Heart left ventricle (tissue), 16 donors: ENCODE results near the gene BIRC3. TPM values are rescaled to one million over a fixed set of nuclear protein-coding genes. Genes with fewer than 3 reads are reported as not detected.

ENCODE experiments used
- ATAC-seq, 4 donors: fragments of 200-7000 bp; cut with Tn5 transposase; one replicate each; pipeline ENCODE4 v1.9.1; 2020 to 2022; ENCODE audit warnings: moderate library complexity in 4 of 4, mild to moderate bottlenecking in 3 of 4, moderate number of reproducible peaks in 1 of 4
- DNase-seq, 5 donors: peaks; one replicate each; pipeline ENCODE4 v3.0.0-alpha.2; 2020
- H3K27ac ChIP-seq, 12 donors: fragments of 200-600 bp; sonication (generic) in 4 of 12; one replicate each; pipeline versions ENCODE4 v1.5.0 to v1.8.0; 2016 to 2022; ENCODE audit warnings: mild to moderate bottlenecking in 2 of 12
- H3K27me3 ChIP-seq, 9 donors: fragments of 200-600 bp; sonication (generic) in 2 of 9; one replicate each; pipeline versions ENCODE4 v1.5.1 to v1.8.0; 2016 to 2022; ENCODE audit warnings: mild to moderate bottlenecking in 3 of 9
- H3K36me3 ChIP-seq, 9 donors: fragments of 200-600 bp; sonication (generic) in 2 of 9; one replicate each; pipeline versions ENCODE4 v1.5.0 to v1.8.0; 2018 to 2022; ENCODE audit warnings: mild to moderate bottlenecking in 2 of 9
- H3K4me1 ChIP-seq, 12 donors: fragments of 200-600 bp; sonication (generic) in 4 of 12; one replicate each; pipeline versions ENCODE4 v1.5.0 to v1.8.0; 2016 to 2022; ENCODE audit warnings: mild to moderate bottlenecking in 3 of 12
- H3K4me3 ChIP-seq, 12 donors: fragments of 200-600 bp; sonication (generic) in 4 of 12; one replicate each; pipeline versions ENCODE4 v1.5.0 to v1.8.0; 2017 to 2022; ENCODE audit warnings: mild to moderate bottlenecking in 9 of 12, moderate library complexity in 4 of 12
- H3K9me3 ChIP-seq, 12 donors: fragments of 200-600 bp; sonication (generic) in 4 of 12; one replicate each; pipeline versions ENCODE4 v1.5.0 to v1.8.0; 2016 to 2022; ENCODE audit warnings: mild to moderate bottlenecking in 1 of 12
- POLR2A ChIP-seq, 2 donors: fragments of 450-650 bp; IDR thresholded peaks; one replicate each; pipeline ENCODE4 v1.6.1; 2017; ENCODE audit warnings: antibody characterized with exemption in 2 of 2, mild to moderate bottlenecking in 2 of 2, moderate library complexity in 2 of 2
- WGBS, 4 donors: extraction: QIAGEN DNeasy Blood & Tissue Kit in 2 of 4; methylation state at CpG; one replicate each; pipeline versions ENCODE4 v1.1.5 to v1.1.7; 2013 to 2018; 5-methylcytosine and 5-hydroxymethylcytosine counted together
- intact Hi-C, 10 donors: fragments of 100-400 bp; cut with DNase I; formaldehyde crosslinking; loops; one replicate each; pipeline versions ENCODE4 v1.11.1 to v1.14.2; 2022
- polyA plus RNA-seq, 2 donors: library from polyadenylated mRNA; stranded (reverse); fragments of 200-250 nt; gene quantifications; one replicate each; pipeline ENCODE4 v1.2.3, GENCODE V29; 2013
- total RNA-seq, 9 donors: library from RNA; depleted of rRNA in 2 of 9; stranded (reverse); fragments of >200 nt in 2 of 9; fragmentation: NEBNext Ultra II Directional in 3 of 9; extraction: Animal tissue kit (Norgen Biotek cat#: 25700) in 3 of 9; gene quantifications; one replicate each; pipeline versions ENCODE4 v1.1.0 to v1.2.4, GENCODE V29; 2016 to 2023
- TF ChIP-seq, protein P1 (sequence below), 12 donors: fragments of 200-600 bp; sonication (generic) in 4 of 12; IDR thresholded peaks; one replicate each; pipeline versions ENCODE4 v1.5.0 to v1.8.0; 2018 to 2022; ENCODE audit warnings: antibody characterized with exemption in 12 of 12, mild to moderate bottlenecking in 5 of 12
- donor health status: ischemic (EF 13 %, LVEDD 7.1; RV severe dilation, severe dysfunction).
- donor health status: healthy with polysubstance abuse.
- donor health status: DM: no; HTN: yes; CAD: no.
- donor health status: DM: no; HTN: no; CAD: no.
- donor health status: ischemic (EF 25% LVEDD 6.9; RV normal size, moderate dysfunction).
- donor health status: ischemic (EF 25% LVEDD 5.7; RV mildly dilated, moderate dysfunction).
- donor health status: healthy.
- donor health status: DM: yes; HTN: yes; CAD: no.
- donor health status: ischemic (EF 35%, LVEDD 5.7; RV mildly dilated, moderate dysfunction).
- donor health status: nonischemic (EF 11% LVEDD 7.7; RV severe dilation, severe dysfunction).
- donor health status: DM: yes; HTN: yes; CAD: no.
- donor health status: PGD.
- donor health status: ischemic (EF 29% LVEDD 5.4; RV normal size, mild dysfunction).
- donor health status: nonischemic (EF 23%, LVEDD 6.1; RV moderate dilation, normal function).

BIRC3 gene
- total and polyA plus RNA-seq, 11 donors, result 1.6 to 21.1 (median 3.5) TPM

DNA sequence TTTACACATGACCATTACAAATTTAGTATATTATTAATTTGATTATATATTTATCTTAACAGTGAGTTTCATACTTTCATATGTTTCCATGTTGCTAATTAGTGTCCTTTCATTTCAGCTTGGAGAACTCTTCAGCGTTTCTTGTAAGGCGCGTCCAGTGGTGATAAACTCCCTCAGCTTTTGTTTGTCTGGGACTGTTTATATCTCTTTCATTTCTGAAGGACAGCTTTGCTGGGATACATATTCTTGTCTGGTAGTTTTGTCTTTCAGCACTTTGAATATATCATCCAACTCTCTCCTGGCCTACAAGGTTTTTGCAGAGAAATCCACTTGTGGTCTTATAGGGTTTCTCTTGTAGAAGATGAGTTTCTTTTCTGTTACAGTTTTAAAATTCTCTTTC is 42.1 kb downstream of the BIRC3 start:
- WGBS, 4 donors, result 64 to 83% (median 81%) methylated on average over 3 of the region's 3 CpGs
- Histone ChIP-seq H3K4me3 (no peak overlapping the region), H3K9me3 (peaks cover 0 to 35% (median 0%) of the 10 kb centered on the region in 12 donors), H3K4me1 (peaks cover 0 to 7% (median 0%) of the 10 kb centered on the region in 12 donors), H3K27ac (no peak overlapping the region), H3K36me3 (peaks cover 3 to 72% (median 49%) of the 10 kb centered on the region in 9 donors), H3K27me3 (no peaks in the 10 kb centered on the region)
- TF ChIP-seq, protein P1, sequence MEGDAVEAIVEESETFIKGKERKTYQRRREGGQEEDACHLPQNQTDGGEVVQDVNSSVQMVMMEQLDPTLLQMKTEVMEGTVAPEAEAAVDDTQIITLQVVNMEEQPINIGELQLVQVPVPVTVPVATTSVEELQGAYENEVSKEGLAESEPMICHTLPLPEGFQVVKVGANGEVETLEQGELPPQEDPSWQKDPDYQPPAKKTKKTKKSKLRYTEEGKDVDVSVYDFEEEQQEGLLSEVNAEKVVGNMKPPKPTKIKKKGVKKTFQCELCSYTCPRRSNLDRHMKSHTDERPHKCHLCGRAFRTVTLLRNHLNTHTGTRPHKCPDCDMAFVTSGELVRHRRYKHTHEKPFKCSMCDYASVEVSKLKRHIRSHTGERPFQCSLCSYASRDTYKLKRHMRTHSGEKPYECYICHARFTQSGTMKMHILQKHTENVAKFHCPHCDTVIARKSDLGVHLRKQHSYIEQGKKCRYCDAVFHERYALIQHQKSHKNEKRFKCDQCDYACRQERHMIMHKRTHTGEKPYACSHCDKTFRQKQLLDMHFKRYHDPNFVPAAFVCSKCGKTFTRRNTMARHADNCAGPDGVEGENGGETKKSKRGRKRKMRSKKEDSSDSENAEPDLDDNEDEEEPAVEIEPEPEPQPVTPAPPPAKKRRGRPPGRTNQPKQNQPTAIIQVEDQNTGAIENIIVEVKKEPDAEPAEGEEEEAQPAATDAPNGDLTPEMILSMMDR (IDR thresholded peaks at IDR 0.05), result no peak
- TF ChIP-seq POLR2A (IDR thresholded peaks at IDR 0.05), result no peak
- intact Hi-C loops, result no loop called here
- DNase-seq, result no peak
- ATAC-seq, result no peak

DNA sequence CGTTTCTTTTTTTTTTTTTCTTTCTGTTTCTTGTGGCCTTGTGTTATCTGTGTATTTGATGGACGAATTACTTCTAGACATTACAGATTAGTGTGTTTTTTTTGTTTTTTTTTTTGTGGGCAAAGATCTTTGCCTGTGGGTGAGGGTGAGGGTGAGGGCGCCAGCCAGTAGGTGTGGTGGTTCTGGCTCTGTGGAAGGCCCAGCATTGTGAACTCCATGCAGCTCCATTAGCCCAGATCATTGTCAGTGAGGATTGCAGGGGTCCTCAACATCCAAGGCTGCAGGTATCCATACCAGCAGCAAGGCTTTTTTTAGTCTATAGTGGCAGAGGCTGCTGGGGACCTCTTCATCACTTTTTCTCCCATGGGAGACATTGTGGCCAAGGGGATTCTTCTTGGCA is 43.4 kb downstream of the BIRC3 start:
- DNase-seq (no peak), ATAC-seq (no peak)
- 89 to 98% (median 95%) methylated on average over 3 of the region's 3 CpGs for WGBS, 4 donors

DNA sequence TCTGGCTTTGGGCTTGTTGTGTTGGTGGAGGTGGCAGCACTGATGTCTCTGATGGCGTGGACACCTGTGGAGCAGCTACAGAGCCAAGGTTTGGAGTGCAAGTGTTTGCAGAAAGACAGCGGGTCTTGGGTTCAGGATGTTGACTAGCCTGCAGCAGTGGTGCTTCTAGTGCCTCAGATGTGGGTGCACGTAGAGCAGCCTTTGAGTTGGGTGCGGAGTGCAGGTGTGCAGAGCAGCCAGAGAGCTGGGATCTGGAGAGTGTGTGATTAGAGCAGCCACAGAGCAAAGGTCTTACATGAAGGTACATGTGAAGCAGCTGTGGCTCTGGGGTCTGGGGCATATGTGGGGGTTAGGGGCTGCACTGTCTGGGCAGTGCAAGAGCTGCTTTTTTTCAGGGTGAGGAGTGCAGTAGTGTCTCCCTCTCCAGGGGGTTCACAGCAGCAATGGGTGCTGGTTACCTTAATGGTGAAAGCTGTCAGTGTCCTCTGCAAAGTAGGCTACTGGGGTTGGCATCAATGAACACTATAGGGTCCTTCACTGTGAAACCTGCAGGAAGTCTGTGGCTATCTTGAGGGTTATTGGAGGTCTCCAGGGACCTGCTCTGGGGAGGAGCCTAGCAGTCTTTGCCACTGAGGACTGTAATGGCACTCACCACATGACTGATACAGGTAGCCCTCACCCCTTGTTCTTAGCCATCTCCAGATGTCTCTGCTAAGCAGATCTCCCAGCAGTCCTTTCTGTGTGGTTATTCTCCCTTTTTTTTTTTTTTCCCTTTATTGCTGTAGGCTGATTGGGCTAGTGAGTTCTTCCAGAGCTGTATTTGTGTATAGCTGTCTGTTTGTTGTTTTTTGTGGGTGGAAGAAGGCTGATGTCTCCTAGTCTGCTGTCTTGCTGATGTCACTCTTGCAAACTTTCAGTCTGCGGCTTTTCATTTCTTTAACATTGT is 44.1 kb downstream of the BIRC3 start:
- peaks cover 0 to 26% (median 0%) of the 10 kb centered on the region in 12 donors for H3K9me3 ChIP-seq
- intact Hi-C loops, result no loop called here
- TF ChIP-seq, protein P1 (IDR thresholded peaks at IDR 0.05), result no peak
- TF ChIP-seq POLR2A (IDR thresholded peaks at IDR 0.05), result no peak
- WGBS, 4 donors, result 89 to 100% (median 98%) methylated on average over 4 to 5 of the region's 5 CpGs
- H3K4me1 ChIP-seq, result peaks cover 0 to 7% (median 0%) of the 10 kb centered on the region in 12 donors
- no peak overlapping the region for H3K27ac ChIP-seq
- peaks cover 5 to 84% (median 69%) of the 10 kb centered on the region in 9 donors for H3K36me3 ChIP-seq
- H3K4me3 ChIP-seq, result no peak overlapping the region
- ATAC-seq (peak in 1 of 4 donors; percentile 48), DNase-seq (no peak)
- H3K27me3 ChIP-seq, result no peaks in the 10 kb centered on the region

More for the DNA sequence above, 43.4 kb downstream of the BIRC3 start:
- no peak overlapping the region for H3K4me3 ChIP-seq
- no peaks in the 10 kb centered on the region for H3K27me3 ChIP-seq
- intact Hi-C loops, result no loop called here
- H3K9me3 ChIP-seq, result peaks cover 0 to 29% (median 0%) of the 10 kb centered on the region in 12 donors
- no peak for TF ChIP-seq POLR2A (IDR thresholded peaks at IDR 0.05)
- TF ChIP-seq, protein P1 (IDR thresholded peaks at IDR 0.05), result no peak
- no peak overlapping the region for H3K27ac ChIP-seq
- peaks cover 0 to 7% (median 0%) of the 10 kb centered on the region in 12 donors for H3K4me1 ChIP-seq
- H3K36me3 ChIP-seq, result peaks cover 3 to 77% (median 62%) of the 10 kb centered on the region in 9 donors

DNA sequence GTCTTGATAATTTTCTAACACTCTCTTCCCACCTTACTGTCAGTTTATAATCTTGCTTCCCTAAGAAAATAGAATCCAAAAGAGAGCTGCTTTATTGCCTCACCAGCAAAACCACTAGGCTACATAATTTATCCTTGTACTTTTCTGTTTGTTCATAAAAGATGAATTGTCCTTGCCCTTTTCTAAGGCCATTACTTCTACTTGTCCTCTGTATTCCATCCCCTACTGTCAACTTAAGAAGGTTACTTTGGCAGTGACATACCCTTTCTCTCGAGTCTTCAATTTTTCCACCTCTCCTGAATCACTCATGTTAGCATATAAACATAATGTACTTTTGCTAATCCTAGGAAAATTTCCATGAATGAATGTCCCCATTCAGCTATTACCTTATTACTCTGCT is 47.7 kb downstream of the BIRC3 start:
- Histone ChIP-seq H3K9me3 (peaks cover 0 to 7% (median 0%) of the 10 kb centered on the region in 12 donors), H3K4me1 (peaks cover 0 to 8% (median 0%) of the 10 kb centered on the region in 12 donors), H3K4me3 (no peak overlapping the region), H3K36me3 (peaks cover 3 to 90% (median 84%) of the 10 kb centered on the region in 9 donors), H3K27me3 (no peaks in the 10 kb centered on the region), H3K27ac (no peak overlapping the region)
- TF ChIP-seq, protein P1 (IDR thresholded peaks at IDR 0.05), result no peak
- TF ChIP-seq POLR2A (IDR thresholded peaks at IDR 0.05), result no peak
- 78 to 90% (median 87%) methylated on average over 1 of the region's 1 CpG for WGBS, 4 donors
- intact Hi-C loops, result no loop called here
- ATAC-seq (no peak), DNase-seq (no peak)
